MM.1S (cell line): ENCODE measurements around the gene SLC37A3.

ENCODE experiments used
- DNase-seq: peaks from one replicate; pipeline ENCODE4 v3.0.0-alpha.2; 2015
- H2AFZ ChIP-seq: fragments of 300-600 bp; sonication (generic); 2 replicates; pipeline ENCODE4 v1.6.0; 2016; ENCODE audit warnings: antibody characterized with exemption, low read length
- H3F3A ChIP-seq: fragments of 300-600 bp; sonication (generic); 2 replicates; pipeline ENCODE4 v1.6.1; 2016; ENCODE audit warnings: mild to moderate bottlenecking, antibody characterized with exemption, low read length, moderate library complexity, mixed read lengths; ENCODE audit not compliant: insufficient read depth
- H3K27ac ChIP-seq: fragments of 300-600 bp; sonication (generic); 2 replicates; pipeline ENCODE4 v1.5.1; 2016; ENCODE audit warnings: mild to moderate bottlenecking, low read length
- H3K27me3 ChIP-seq: fragments of 300-600 bp; sonication (generic); replicated peaks from 2 replicates; pipeline ENCODE4 v1.6.0; 2016; ENCODE audit warnings: low read length; ENCODE audit not compliant: insufficient read depth
- H3K36me3 ChIP-seq: fragments of 300-600 bp; sonication (generic); replicated peaks from 2 replicates; pipeline ENCODE4 v1.6.1; 2016; ENCODE audit warnings: mild to moderate bottlenecking, low read length, mixed read lengths; ENCODE audit not compliant: insufficient read depth
- H3K4me1 ChIP-seq: fragments of 300-600 bp; sonication (generic); 2 replicates; pipeline ENCODE4 v1.6.1; 2016; ENCODE audit warnings: low read length, mixed read lengths
- H3K4me2 ChIP-seq: fragments of 300-600 bp; sonication (generic); 2 replicates; pipeline ENCODE4 v1.6.0; 2016; ENCODE audit warnings: low read depth, low read length
- H3K4me3 ChIP-seq: fragments of 300-600 bp; sonication (generic); 2 replicates; pipeline ENCODE4 v1.5.1; 2016; ENCODE audit warnings: low read length, mixed read lengths
- H3K79me2 ChIP-seq: fragments of 300-600 bp; sonication (generic); 2 replicates; pipeline ENCODE4 v1.6.1; 2016; ENCODE audit warnings: mixed run types, low read length, mixed read lengths
- H3K9ac ChIP-seq: fragments of 300-600 bp; sonication (generic); 2 replicates; pipeline ENCODE4 v1.6.1; 2016; ENCODE audit warnings: low read length, mixed read lengths
- H3K9me2 ChIP-seq: fragments of 300-600 bp; sonication (generic); replicated peaks from 2 replicates; pipeline ENCODE4 v1.6.1; 2016; ENCODE audit warnings: mild to moderate bottlenecking, low read length, mixed read lengths; ENCODE audit not compliant: insufficient read depth
- H3K9me3 ChIP-seq: fragments of 300-600 bp; sonication (generic); replicated peaks from 2 replicates; pipeline ENCODE4 v1.6.1; 2016; ENCODE audit warnings: mild to moderate bottlenecking, low read length, mixed read lengths; ENCODE audit not compliant: insufficient read depth
- H4K20me1 ChIP-seq: fragments of 300-600 bp; sonication (generic); 2 replicates; pipeline ENCODE4 v1.6.1; 2016; ENCODE audit warnings: mild to moderate bottlenecking, low read length, moderate library complexity, mixed read lengths; ENCODE audit not compliant: insufficient read depth
- CTCF ChIP-seq: fragments of 300-600 bp; sonication (generic); IDR thresholded peaks from 2 replicates; pipeline ENCODE4 v1.5.1; 2016; ENCODE audit warnings: antibody characterized with exemption, low read length, mixed read lengths
- EZH2 ChIP-seq: fragments of 300-600 bp; sonication (generic); optimal IDR thresholded peaks from 2 replicates; pipeline ENCODE3; 2017; ENCODE audit warnings: low read depth, mild to moderate bottlenecking, antibody characterized with exemption, low read length, mixed read lengths
- EZH2phosphoT487 ChIP-seq: fragments of 300-600 bp; sonication (generic); IDR thresholded peaks from 2 replicates; pipeline ENCODE4 v1.6.1; 2018; ENCODE audit warnings: antibody characterized with exemption, low read length

The SLC37A3 gene

GRCh38 chr7:140300243-140301136, 97.8 kb downstream of the SLC37A3 start:
- Histone ChIP-seq H3K9me2 (no peaks in the 10 kb centered on the region), H3K27ac (no peak overlapping the region), H2AFZ (no peak overlapping the region), H3K79me2 (no peaks in the 10 kb centered on the region), H3K9me3 (no peaks in the 10 kb centered on the region), H3K9ac (no peak overlapping the region), H4K20me1 (no peaks in the 10 kb centered on the region), H3K4me1 (no peaks in the 10 kb centered on the region), H3K4me3 (no peak overlapping the region), H3K4me2 (no peak overlapping the region), H3K27me3 (no peaks in the 10 kb centered on the region), H3F3A (no peaks in the 10 kb centered on the region), H3K36me3 (no peaks in the 10 kb centered on the region)
- DNase-seq: no peak
- TF ChIP-seq EZH2phosphoT487 (no peak), CTCF (no peak), EZH2 (no peak)

GRCh38 chr7:140298213-140298612, 100.1 kb downstream of the SLC37A3 start:
- TF ChIP-seq CTCF: no peak
- no peak for TF ChIP-seq EZH2phosphoT487
- TF ChIP-seq EZH2: no peak
- Histone ChIP-seq H3F3A (no peaks in the 10 kb centered on the region), H2AFZ (no peak overlapping the region), H3K79me2 (no peaks in the 10 kb centered on the region), H3K4me1 (no peaks in the 10 kb centered on the region), H3K4me2 (no peak overlapping the region), H3K9me2 (no peaks in the 10 kb centered on the region), H3K9me3 (no peaks in the 10 kb centered on the region), H3K27me3 (no peaks in the 10 kb centered on the region), H3K4me3 (no peak overlapping the region), H3K36me3 (no peaks in the 10 kb centered on the region), H3K9ac (no peak overlapping the region), H4K20me1 (no peaks in the 10 kb centered on the region), H3K27ac (no peak overlapping the region)
- no peak for DNase-seq

DNA sequence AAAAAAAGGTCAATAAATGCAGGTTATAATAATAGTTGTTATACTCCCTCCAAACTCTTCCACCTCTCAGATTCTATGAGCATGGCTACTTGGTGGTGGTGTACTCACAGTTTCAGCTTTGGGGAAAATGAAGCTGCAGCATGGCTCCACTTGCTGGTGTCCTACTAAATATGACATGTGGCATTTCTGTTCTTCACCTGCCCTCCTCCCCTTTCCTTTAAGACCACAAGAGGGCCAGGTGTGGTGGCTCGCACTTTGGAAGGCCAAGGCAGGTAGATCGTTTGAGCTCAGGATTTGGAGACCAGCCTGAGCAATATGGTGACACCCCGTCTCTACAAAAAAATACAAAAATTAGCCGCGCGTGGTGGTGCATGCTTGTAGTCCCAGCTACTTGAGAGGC, 101.1 kb downstream of the SLC37A3 start:
- Histone ChIP-seq H3K27me3 (no peaks in the 10 kb centered on the region), H3F3A (no peaks in the 10 kb centered on the region), H3K36me3 (no peaks in the 10 kb centered on the region), H3K9ac (no peak overlapping the region), H3K79me2 (no peaks in the 10 kb centered on the region), H3K9me2 (no peaks in the 10 kb centered on the region), H3K4me2 (no peak overlapping the region), H3K27ac (no peak overlapping the region), H3K4me1 (no peaks in the 10 kb centered on the region), H4K20me1 (no peaks in the 10 kb centered on the region), H3K9me3 (no peaks in the 10 kb centered on the region), H3K4me3 (no peak overlapping the region), H2AFZ (no peak overlapping the region)
- TF ChIP-seq EZH2phosphoT487 (no peak), CTCF (no peak), EZH2 (no peak)
- no peak for DNase-seq
